ENCODE data around the gene SLC22A3.
"Not testable (repeated sequence)": the region's sequence is repeated elsewhere in the genome, so short reads cannot be mapped to it uniquely, and the experiment has no call there.

The SLC22A3 gene

GRCh38 chr6:160348223-160349019 lies at the start of gene SLC22A3:
Gene SLC22A3, plus strand, starts transcription at chr6:160348378. Its CDS starts 42 bp downstream, at chr6:160348420.
- peak within 1 kb of the TSS; percentile 29; the same call in 1 of the 2 replicates for H3K27ac ChIP-seq
- TF ChIP-seq CTCF (IDR thresholded peaks at IDR 0.05) (peak; percentile 47), ZFX (IDR thresholded peaks at IDR 0.05; ENCODE audit: borderline replicate concordance) (no peak)

- TF ChIP-seq ZFX (IDR thresholded peaks at IDR 0.05; ENCODE audit: borderline replicate concordance) (no peak), CTCF (IDR thresholded peaks at IDR 0.05) (no peak)
- H3K27ac ChIP-seq: no peak overlapping the region
Measured at GRCh38 chr6:160299559-160299958, 48.6 kb upstream of the SLC22A3 start.

GRCh38 chr6:160300076-160300695 lies 48.0 kb upstream of the SLC22A3 start:
- TF ChIP-seq ZFX (IDR thresholded peaks at IDR 0.05; ENCODE audit: borderline replicate concordance) (no peak), CTCF (IDR thresholded peaks at IDR 0.05) (no peak)
- 0 out of 2 replicates have a peak overlapping the region, but pooled peaks have one; percentile 10 for H3K27ac ChIP-seq

GRCh38 chr6:160301339-160301738 lies 46.8 kb upstream of the SLC22A3 start:
- TF ChIP-seq CTCF (IDR thresholded peaks at IDR 0.05) (no peak), ZFX (IDR thresholded peaks at IDR 0.05; ENCODE audit: borderline replicate concordance) (no peak)
- no peak overlapping the region for H3K27ac ChIP-seq

- not testable (repeated sequence) for H3K27ac ChIP-seq
Measured at GRCh38 chr6:160302431-160303082, 45.6 kb upstream of the SLC22A3 start.

GRCh38 chr6:160303806-160304205 lies 44.4 kb upstream of the SLC22A3 start:
- no peak overlapping the region for H3K27ac ChIP-seq
- TF ChIP-seq ZFX (IDR thresholded peaks at IDR 0.05; ENCODE audit: borderline replicate concordance) (no peak), CTCF (IDR thresholded peaks at IDR 0.05) (no peak)

GRCh38 chr6:160305926-160306713 lies 42.1 kb upstream of the SLC22A3 start:
- H3K27ac ChIP-seq: no peak overlapping the region
- TF ChIP-seq ZFX (IDR thresholded peaks at IDR 0.05; ENCODE audit: borderline replicate concordance) (no peak), CTCF (IDR thresholded peaks at IDR 0.05) (no peak)
